Measurements from ENCODE around the gene MYO1D. TPM values are rescaled to one million over a fixed set of nuclear protein-coding genes. Genes with fewer than 3 reads are reported as not detected.

The MYO1D gene
- total and polyA plus RNA-seq, 4 donors, result 4.5 to 22.9 (median 13.3) TPM

GRCh38 chr17:32504166-32504990, 372.5 kb downstream of the MYO1D start:
- DNase-seq (ENCODE audit: low spot score), result no peak
- Histone ChIP-seq H3K27me3 (ENCODE audit: control insufficient read depth in 4 of 4, insufficient read depth in 4 of 4, low read length in 3 of 4) (no peaks in the 10 kb centered on the region), H3K4me3 (ENCODE audit: low read depth in 1 of 3, low read length in 3 of 3) (no peak overlapping the region), H3K36me3 (ENCODE audit: control insufficient read depth in 4 of 4, insufficient read depth in 3 of 4, low read depth in 1 of 4, low read length in 3 of 4) (no peaks in the 10 kb centered on the region), H3K27ac (ENCODE audit: low read depth in 1 of 2, low read length in 2 of 2) (peak overlapping the region; percentile 17 to 53), H3K4me1 (ENCODE audit: control insufficient read depth in 4 of 4, insufficient read depth in 4 of 4, low read length in 3 of 4) (no peaks in the 10 kb centered on the region), H3K9ac (ENCODE audit: low read depth in 1 of 2, low read length in 2 of 2) (no peak overlapping the region), H3K9me3 (ENCODE audit: control insufficient read depth in 4 of 4, low read length in 3 of 4) (no peaks in the 10 kb centered on the region)
- WGBS, result 90% methylated on average over 18 of the region's 18 CpGs
- TF ChIP-seq JUND (IDR thresholded peaks at IDR 0.05) (no peak), SP1 (IDR thresholded peaks at IDR 0.05) (no peak), ZBTB33 (IDR thresholded peaks at IDR 0.05) (no peak), YY1 (IDR thresholded peaks at IDR 0.05) (no peak), MAX (IDR thresholded peaks at IDR 0.05) (no peak), HNF4A (conservative IDR thresholded peaks at IDR 0.05) (no peak), ATF3 (IDR thresholded peaks at IDR 0.05) (no peak), CTCF (IDR thresholded peaks at IDR 0.05; ENCODE audit: low read depth, low read length, missing input control) (no peak), TAF1 (conservative IDR thresholded peaks at IDR 0.05) (no peak), FOXA1 (IDR thresholded peaks at IDR 0.05) (no peak), FOXA2 (IDR thresholded peaks at IDR 0.05) (no peak), NR2F2 (IDR thresholded peaks at IDR 0.05) (no peak), EGR1 (IDR thresholded peaks at IDR 0.05; ENCODE audit: low read depth in 2 of 2) (no peak), GABPA (IDR thresholded peaks at IDR 0.05 in 1 of 2, conservative IDR thresholded peaks at IDR 0.05 in 1 of 2) (no peak), REST (IDR thresholded peaks at IDR 0.05) (no peak), RAD21 (IDR thresholded peaks at IDR 0.05) (no peak), RXRA (IDR thresholded peaks at IDR 0.05) (no peak)

All from liver (tissue), 9 donors.